ENCODE measurements around the gene HSPBP1. TPM values are rescaled to one million over a fixed set of nuclear protein-coding genes. Genes with fewer than 3 reads are reported as not detected.

The HSPBP1 gene
- total RNA-seq, 1 experiment from 2014 or later, result 83.4 TPM

DNA sequence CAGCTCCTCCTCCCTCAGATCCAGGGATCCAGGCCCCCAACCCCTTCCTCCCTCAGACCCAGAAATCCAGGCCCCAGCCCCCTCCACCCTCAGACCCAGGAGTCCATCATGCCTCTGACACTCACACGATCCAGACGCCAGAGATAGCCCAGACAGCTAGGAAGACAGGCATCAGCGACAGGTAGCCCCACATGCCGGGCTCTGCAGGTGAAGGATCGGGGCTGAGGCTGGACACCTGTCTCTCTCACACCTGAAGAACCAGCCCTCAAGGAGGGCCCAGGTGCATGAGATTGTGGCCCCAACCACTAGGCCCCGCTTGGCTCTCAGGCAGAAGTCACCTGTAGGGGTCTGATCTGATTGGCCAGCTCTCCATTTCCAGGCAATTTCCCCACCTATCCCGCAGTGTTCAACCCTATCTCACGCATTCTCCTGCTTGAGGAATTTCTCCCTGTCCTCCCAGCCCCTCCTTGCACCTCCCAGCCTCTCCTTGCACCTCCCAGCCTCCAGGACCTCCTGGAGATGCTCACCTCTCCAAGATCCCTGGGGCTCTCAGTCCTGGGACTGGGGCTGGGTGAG, 41.0 kb upstream of the HSPBP1 start:
- Histone ChIP-seq H3K4me1 (ENCODE audit: insufficient read depth, low read length, poor library complexity, severe bottlenecking) (no peaks in the 10 kb centered on the region), H3K36me3 (ENCODE audit: insufficient read depth, low read length, poor library complexity, severe bottlenecking) (no peaks in the 10 kb centered on the region), H3K9me3 (ENCODE audit: low read depth, low read length, poor library complexity, severe bottlenecking) (no peaks in the 10 kb centered on the region), H3K4me3 (ENCODE audit: low read depth, low read length, poor library complexity, severe bottlenecking) (no peak overlapping the region), H3K27ac (ENCODE audit: low read depth, low read length, poor library complexity, severe bottlenecking) (no peak overlapping the region), H3K27me3 (replicated peaks; ENCODE audit: insufficient read depth, low read depth, low read length, poor library complexity) (no peaks in the 10 kb centered on the region)
- CTCF ChIA-PET, result no interaction called here
- no peak for TF ChIP-seq EZH2 (IDR thresholded peaks at IDR 0.05; ENCODE audit: borderline replicate concordance, low read depth, low read length, poor library complexity, severe bottlenecking)
- intact Hi-C loops (cut with micrococcal nuclease; ENCODE audit: unreplicated experiment), result no loop called here
- no TSS peak for BruUV-seq (replicated peaks)
- DNase-seq (ENCODE audit: low spot score), result no peak
- POLR2A ChIA-PET (ENCODE audit: low non-redundant PET), result interaction anchor here (0.6 kb wide), 1 partner anchor 18 kb away, joined by 4 read pairs; the partner anchor contains the start of gene KMT5C

DNA sequence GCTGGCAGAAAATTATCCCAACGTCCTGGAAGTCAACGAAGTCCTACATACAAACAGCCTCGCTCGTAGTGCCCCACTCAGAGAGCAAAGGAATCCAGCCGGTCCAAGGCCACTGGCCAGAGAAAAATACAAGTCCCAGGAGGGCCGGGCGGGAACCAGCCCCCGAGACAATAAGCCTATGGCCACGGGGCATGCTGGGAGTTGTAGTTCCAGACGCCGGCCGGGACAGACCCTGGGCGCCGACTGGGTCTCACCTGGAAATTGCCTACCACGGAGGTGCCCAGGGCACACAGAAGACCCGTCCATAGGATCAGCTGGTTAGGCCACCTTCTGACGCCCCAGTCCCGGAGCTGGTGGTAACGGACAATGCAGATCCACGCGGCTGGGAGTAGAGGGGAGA, 39.9 kb upstream of the HSPBP1 start:
- DNase-seq (ENCODE audit: low spot score), result peak; percentile 53
- POLR2A ChIA-PET (ENCODE audit: low non-redundant PET), result no interaction called here
- H3K27ac ChIP-seq (ENCODE audit: low read depth, low read length, poor library complexity, severe bottlenecking), result no peak overlapping the region
- no peak overlapping the region for H3K4me3 ChIP-seq (ENCODE audit: low read depth, low read length, poor library complexity, severe bottlenecking)
- H3K4me1 ChIP-seq (ENCODE audit: insufficient read depth, low read length, poor library complexity, severe bottlenecking), result no peaks in the 10 kb centered on the region
- no peaks in the 10 kb centered on the region for H3K9me3 ChIP-seq (ENCODE audit: low read depth, low read length, poor library complexity, severe bottlenecking)
- no peaks in the 10 kb centered on the region for H3K27me3 ChIP-seq (replicated peaks; ENCODE audit: insufficient read depth, low read depth, low read length, poor library complexity)
- intact Hi-C loops (cut with micrococcal nuclease; ENCODE audit: unreplicated experiment), result no loop called here
- no peaks in the 10 kb centered on the region for H3K36me3 ChIP-seq (ENCODE audit: insufficient read depth, low read length, poor library complexity, severe bottlenecking)
- BruUV-seq (replicated peaks), result no TSS peak
- TF ChIP-seq, protein P1, sequence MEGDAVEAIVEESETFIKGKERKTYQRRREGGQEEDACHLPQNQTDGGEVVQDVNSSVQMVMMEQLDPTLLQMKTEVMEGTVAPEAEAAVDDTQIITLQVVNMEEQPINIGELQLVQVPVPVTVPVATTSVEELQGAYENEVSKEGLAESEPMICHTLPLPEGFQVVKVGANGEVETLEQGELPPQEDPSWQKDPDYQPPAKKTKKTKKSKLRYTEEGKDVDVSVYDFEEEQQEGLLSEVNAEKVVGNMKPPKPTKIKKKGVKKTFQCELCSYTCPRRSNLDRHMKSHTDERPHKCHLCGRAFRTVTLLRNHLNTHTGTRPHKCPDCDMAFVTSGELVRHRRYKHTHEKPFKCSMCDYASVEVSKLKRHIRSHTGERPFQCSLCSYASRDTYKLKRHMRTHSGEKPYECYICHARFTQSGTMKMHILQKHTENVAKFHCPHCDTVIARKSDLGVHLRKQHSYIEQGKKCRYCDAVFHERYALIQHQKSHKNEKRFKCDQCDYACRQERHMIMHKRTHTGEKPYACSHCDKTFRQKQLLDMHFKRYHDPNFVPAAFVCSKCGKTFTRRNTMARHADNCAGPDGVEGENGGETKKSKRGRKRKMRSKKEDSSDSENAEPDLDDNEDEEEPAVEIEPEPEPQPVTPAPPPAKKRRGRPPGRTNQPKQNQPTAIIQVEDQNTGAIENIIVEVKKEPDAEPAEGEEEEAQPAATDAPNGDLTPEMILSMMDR (conservative IDR thresholded peaks at IDR 0.05; ENCODE audit: low read depth, low read length), result no peak
- no peak for TF ChIP-seq EZH2 (IDR thresholded peaks at IDR 0.05; ENCODE audit: borderline replicate concordance, low read depth, low read length, poor library complexity, severe bottlenecking)
- CTCF ChIA-PET, result no interaction called here

DNA sequence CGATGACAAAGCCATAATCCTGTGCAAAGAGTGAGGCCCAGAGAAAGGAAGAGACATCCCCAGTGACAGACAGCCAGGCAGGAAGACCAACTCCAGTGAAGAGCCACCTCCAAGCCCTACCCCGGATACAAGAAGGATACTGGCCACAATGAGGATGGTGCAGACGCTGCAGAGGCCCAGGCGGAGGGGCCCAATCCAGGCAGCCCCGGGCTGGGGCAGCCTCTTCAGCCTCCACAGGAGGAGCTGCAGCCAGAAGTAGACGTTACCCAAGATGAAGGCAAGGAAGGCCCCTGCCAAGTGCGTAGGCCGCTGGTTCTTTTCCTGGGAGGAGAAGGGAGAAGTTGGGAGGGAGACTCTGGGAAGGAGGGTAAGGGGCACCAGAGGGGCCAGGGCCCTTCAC, 36.7 kb upstream of the HSPBP1 start:
- Histone ChIP-seq H3K4me3 (ENCODE audit: low read depth, low read length, poor library complexity, severe bottlenecking) (no peak overlapping the region), H3K27ac (ENCODE audit: low read depth, low read length, poor library complexity, severe bottlenecking) (no peak overlapping the region), H3K36me3 (ENCODE audit: insufficient read depth, low read length, poor library complexity, severe bottlenecking) (no peaks in the 10 kb centered on the region), H3K27me3 (replicated peaks; ENCODE audit: insufficient read depth, low read depth, low read length, poor library complexity) (no peaks in the 10 kb centered on the region), H3K4me1 (ENCODE audit: insufficient read depth, low read length, poor library complexity, severe bottlenecking) (no peaks in the 10 kb centered on the region), H3K9me3 (ENCODE audit: low read depth, low read length, poor library complexity, severe bottlenecking) (no peaks in the 10 kb centered on the region)
- DNase-seq (ENCODE audit: low spot score), result no peak
- TF ChIP-seq, protein P1 (conservative IDR thresholded peaks at IDR 0.05; ENCODE audit: low read depth, low read length), result no peak
- TF ChIP-seq EZH2 (IDR thresholded peaks at IDR 0.05; ENCODE audit: borderline replicate concordance, low read depth, low read length, poor library complexity, severe bottlenecking), result no peak
- ChIA-PET POLR2A (ENCODE audit: low non-redundant PET) (no interaction called here), CTCF (no interaction called here)
- intact Hi-C loops (cut with micrococcal nuclease; ENCODE audit: unreplicated experiment), result no loop called here
- BruUV-seq (replicated peaks), result no TSS peak

DNA sequence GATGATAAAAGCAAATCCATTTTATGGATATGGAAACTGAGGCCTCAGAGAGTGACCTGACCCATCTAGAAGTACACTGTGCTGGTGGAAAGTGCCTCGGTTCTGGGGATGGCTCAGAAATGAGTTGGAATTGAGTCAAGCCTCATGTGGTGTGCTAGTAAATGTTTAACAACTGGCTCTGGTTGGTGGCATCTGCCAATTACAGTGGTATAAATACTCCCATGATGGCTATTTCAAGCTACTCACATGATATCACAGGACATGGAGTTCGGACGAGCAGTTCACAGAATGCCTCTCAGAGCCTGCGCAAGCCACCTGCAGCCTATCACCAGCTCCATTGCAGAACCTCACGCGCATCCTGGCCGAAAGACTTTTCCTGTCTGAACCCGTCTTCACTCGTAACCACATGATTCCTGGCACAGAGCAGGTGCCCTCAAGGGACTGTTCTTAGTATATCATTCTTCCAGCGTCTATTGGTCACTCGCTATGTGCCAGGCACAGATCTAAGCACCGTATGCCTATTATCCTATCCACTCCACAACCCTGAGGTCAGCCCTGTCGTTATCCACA, 36.1 kb upstream of the HSPBP1 start:
- Histone ChIP-seq H3K9me3 (ENCODE audit: low read depth, low read length, poor library complexity, severe bottlenecking) (no peaks in the 10 kb centered on the region), H3K27me3 (replicated peaks; ENCODE audit: insufficient read depth, low read depth, low read length, poor library complexity) (no peaks in the 10 kb centered on the region), H3K27ac (ENCODE audit: low read depth, low read length, poor library complexity, severe bottlenecking) (no peak overlapping the region), H3K4me3 (ENCODE audit: low read depth, low read length, poor library complexity, severe bottlenecking) (no peak overlapping the region), H3K36me3 (ENCODE audit: insufficient read depth, low read length, poor library complexity, severe bottlenecking) (no peaks in the 10 kb centered on the region), H3K4me1 (ENCODE audit: insufficient read depth, low read length, poor library complexity, severe bottlenecking) (no peaks in the 10 kb centered on the region)
- CTCF ChIA-PET, result no interaction called here
- TF ChIP-seq EZH2 (IDR thresholded peaks at IDR 0.05; ENCODE audit: borderline replicate concordance, low read depth, low read length, poor library complexity, severe bottlenecking), result no peak
- intact Hi-C loops (cut with micrococcal nuclease; ENCODE audit: unreplicated experiment), result no loop called here
- POLR2A ChIA-PET (ENCODE audit: low non-redundant PET), result no interaction called here
- no TSS peak for BruUV-seq (replicated peaks)
- no peak for DNase-seq (ENCODE audit: low spot score)

Data from A673 (cell line).